Measurements from ENCODE around the gene SRRM1. TPM values are rescaled to one million over a fixed set of nuclear protein-coding genes. Genes with fewer than 3 reads are reported as not detected.
"Not testable (repeated sequence)": the region's sequence is repeated elsewhere in the genome, so short reads cannot be mapped to it uniquely, and the experiment has no call there.

Gene SRRM1
- total and polyA plus RNA-seq, 4 donors = 45.5 to 129 (median 76.9) TPM

GRCh38 chr1:24688621-24689195, 45.6 kb downstream of the SRRM1 start:
- Histone ChIP-seq H3K4me1 (ENCODE audit: control insufficient read depth, insufficient read depth, low read length) (peaks cover 5% of the 10 kb centered on the region), H3K36me3 (ENCODE audit: control insufficient read depth, insufficient read depth, low read length) (no peaks in the 10 kb centered on the region), H3K9me3 (ENCODE audit: control insufficient read depth, insufficient read depth, low read length) (no peaks in the 10 kb centered on the region), H3K27me3 (ENCODE audit: control insufficient read depth, insufficient read depth, low read length) (no peaks in the 10 kb centered on the region), H3K4me3 (ENCODE audit: low read depth, low read length) (no peak overlapping the region), H3K27ac (ENCODE audit: low read depth, low read length) (no peak overlapping the region)
- 39% methylated on average over 10 of the region's 13 CpGs for WGBS (ENCODE audit: insufficient coverage)
- DNase-seq (ENCODE audit: low read depth in 4 of 6, low spot score in 6 of 6) = peak in 5 of 6 donors; percentile 13 to 83 (median 46)

GRCh38 chr1:24691051-24691450, 47.9 kb downstream of the SRRM1 start:
- DNase-seq (ENCODE audit: low read depth in 4 of 6, low spot score in 6 of 6) = no peak
- peaks cover 5% of the 10 kb centered on the region for H3K4me1 ChIP-seq (ENCODE audit: control insufficient read depth, insufficient read depth, low read length)
- WGBS (ENCODE audit: insufficient coverage) = no CpG with 5 or more reads among the region's 2 CpGs
- H3K9me3 ChIP-seq (ENCODE audit: control insufficient read depth, insufficient read depth, low read length) = no peaks in the 10 kb centered on the region
- H3K36me3 ChIP-seq (ENCODE audit: control insufficient read depth, insufficient read depth, low read length) = no peaks in the 10 kb centered on the region
- no peak overlapping the region for H3K4me3 ChIP-seq (ENCODE audit: low read depth, low read length)
- no peak overlapping the region for H3K27ac ChIP-seq (ENCODE audit: low read depth, low read length)
- H3K27me3 ChIP-seq (ENCODE audit: control insufficient read depth, insufficient read depth, low read length) = no peaks in the 10 kb centered on the region

- no peak overlapping the region for H3K4me3 ChIP-seq (ENCODE audit: low read depth, low read length)
- no peaks in the 10 kb centered on the region for H3K36me3 ChIP-seq (ENCODE audit: control insufficient read depth, insufficient read depth, low read length)
- H3K9me3 ChIP-seq (ENCODE audit: control insufficient read depth, insufficient read depth, low read length) = no peaks in the 10 kb centered on the region
- DNase-seq (ENCODE audit: low read depth in 4 of 6, low spot score in 6 of 6) = no peak
- no CpG with 5 or more reads among the region's 10 CpGs for WGBS (ENCODE audit: insufficient coverage)
- peaks cover 5% of the 10 kb centered on the region for H3K4me1 ChIP-seq (ENCODE audit: control insufficient read depth, insufficient read depth, low read length)
- no peak overlapping the region for H3K27ac ChIP-seq (ENCODE audit: low read depth, low read length)
- no peaks in the 10 kb centered on the region for H3K27me3 ChIP-seq (ENCODE audit: control insufficient read depth, insufficient read depth, low read length)
Observed at GRCh38 chr1:24692351-24692980, 49.4 kb downstream of the SRRM1 start.

DNA sequence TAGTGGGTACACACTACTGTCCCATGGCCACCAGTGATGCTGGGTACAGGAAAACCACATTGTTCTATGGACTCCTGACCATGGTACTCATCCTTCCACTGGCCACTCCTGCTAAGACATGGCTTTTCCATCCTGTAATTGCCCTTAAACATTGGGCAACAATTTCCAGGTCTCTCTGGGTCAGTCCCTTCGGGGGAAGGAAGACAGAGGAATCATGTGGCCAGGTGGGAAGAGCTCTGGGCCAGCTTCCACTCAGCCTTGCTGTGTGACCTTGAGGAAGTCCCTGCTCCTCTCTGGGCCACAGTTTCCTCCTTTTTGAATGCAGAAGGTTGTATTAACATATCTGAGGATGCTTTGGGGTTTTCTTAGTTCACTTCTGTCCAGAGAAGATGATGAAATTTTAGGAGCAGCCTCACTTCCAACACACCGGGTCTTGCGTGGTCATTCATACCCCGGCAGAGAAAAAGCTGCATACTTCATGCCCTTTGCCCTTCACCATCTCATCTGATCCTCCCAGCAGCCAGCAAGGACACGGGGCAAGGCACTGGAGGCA, 50.8 kb downstream of the SRRM1 start:
- H3K4me1 ChIP-seq (ENCODE audit: control insufficient read depth, insufficient read depth, low read length) = peaks cover under 1% of the 10 kb centered on the region
- H3K36me3 ChIP-seq (ENCODE audit: control insufficient read depth, insufficient read depth, low read length) = no peaks in the 10 kb centered on the region
- no peaks in the 10 kb centered on the region for H3K27me3 ChIP-seq (ENCODE audit: control insufficient read depth, insufficient read depth, low read length)
- 67% methylated on average over 5 of the region's 5 CpGs for WGBS (ENCODE audit: insufficient coverage)
- no peak overlapping the region for H3K4me3 ChIP-seq (ENCODE audit: low read depth, low read length)
- no peaks in the 10 kb centered on the region for H3K9me3 ChIP-seq (ENCODE audit: control insufficient read depth, insufficient read depth, low read length)
- no peak overlapping the region for H3K27ac ChIP-seq (ENCODE audit: low read depth, low read length)
- no peak for DNase-seq (ENCODE audit: low read depth in 4 of 6, low spot score in 6 of 6)

GRCh38 chr1:24694380-24694843, 51.3 kb downstream of the SRRM1 start:
- DNase-seq (ENCODE audit: low read depth in 4 of 6, low spot score in 6 of 6) = peak in 1 of 6 donors; percentile 9
- WGBS (ENCODE audit: insufficient coverage) = 80% methylated on average over 4 of the region's 6 CpGs
- no peak overlapping the region for H3K4me3 ChIP-seq (ENCODE audit: low read depth, low read length)
- no peak overlapping the region for H3K27ac ChIP-seq (ENCODE audit: low read depth, low read length)
- H3K36me3 ChIP-seq (ENCODE audit: control insufficient read depth, insufficient read depth, low read length) = no peaks in the 10 kb centered on the region
- H3K9me3 ChIP-seq (ENCODE audit: control insufficient read depth, insufficient read depth, low read length) = no peaks in the 10 kb centered on the region
- H3K4me1 ChIP-seq (ENCODE audit: control insufficient read depth, insufficient read depth, low read length) = no peaks in the 10 kb centered on the region
- no peaks in the 10 kb centered on the region for H3K27me3 ChIP-seq (ENCODE audit: control insufficient read depth, insufficient read depth, low read length)

- H3K9me3 ChIP-seq (ENCODE audit: control insufficient read depth, insufficient read depth, low read length) = no peaks in the 10 kb centered on the region
- WGBS (ENCODE audit: insufficient coverage) = 88% methylated on average over 3 of the region's 7 CpGs
- no peaks in the 10 kb centered on the region for H3K36me3 ChIP-seq (ENCODE audit: control insufficient read depth, insufficient read depth, low read length)
- no peak for DNase-seq (ENCODE audit: low read depth in 4 of 6, low spot score in 6 of 6)
- no peaks in the 10 kb centered on the region for H3K4me1 ChIP-seq (ENCODE audit: control insufficient read depth, insufficient read depth, low read length)
- no peak overlapping the region for H3K4me3 ChIP-seq (ENCODE audit: low read depth, low read length)
- H3K27ac ChIP-seq (ENCODE audit: low read depth, low read length) = no peak overlapping the region
- no peaks in the 10 kb centered on the region for H3K27me3 ChIP-seq (ENCODE audit: control insufficient read depth, insufficient read depth, low read length)
Observed at GRCh38 chr1:24695202-24695974, 52.3 kb downstream of the SRRM1 start.

DNA sequence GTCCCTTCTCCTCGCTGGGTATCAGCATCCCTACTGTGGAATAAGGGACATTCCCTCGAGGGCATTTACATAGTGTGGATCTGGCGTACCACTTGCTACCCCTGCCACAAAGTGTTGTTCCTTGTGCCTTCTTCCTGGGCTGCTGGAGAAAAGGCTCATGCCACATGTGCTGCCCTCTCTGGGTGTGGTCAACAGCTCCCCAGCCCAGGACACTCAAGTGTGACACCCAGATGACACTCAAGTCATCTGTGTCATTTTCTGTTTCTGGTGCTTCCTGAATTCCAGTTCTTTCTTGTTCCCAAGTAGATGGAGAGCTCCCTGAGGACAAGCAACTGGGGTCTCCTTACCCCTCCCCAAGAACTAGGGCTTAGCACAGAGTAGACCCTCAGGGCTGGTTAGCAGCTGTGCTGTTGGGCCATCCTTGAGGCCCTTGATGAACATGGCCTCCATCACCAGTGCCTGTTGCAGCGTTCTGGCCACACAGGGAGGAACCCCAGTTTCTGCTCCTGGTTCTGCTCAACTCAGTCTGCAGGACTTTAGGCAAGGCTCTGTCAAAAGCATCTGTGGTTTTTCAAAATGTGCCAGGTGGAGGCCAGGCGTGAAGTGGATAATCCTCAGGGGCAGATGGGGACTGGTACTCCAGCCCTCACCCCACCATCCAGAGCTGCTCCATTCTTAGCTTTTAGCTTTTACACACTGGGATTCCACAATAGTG, 53.1 kb downstream of the SRRM1 start:
- no peak for DNase-seq (ENCODE audit: low read depth in 4 of 6, low spot score in 6 of 6)
- no peaks in the 10 kb centered on the region for H3K9me3 ChIP-seq (ENCODE audit: control insufficient read depth, insufficient read depth, low read length)
- no peaks in the 10 kb centered on the region for H3K36me3 ChIP-seq (ENCODE audit: control insufficient read depth, insufficient read depth, low read length)
- H3K27ac ChIP-seq (ENCODE audit: low read depth, low read length) = no peak overlapping the region
- H3K4me1 ChIP-seq (ENCODE audit: control insufficient read depth, insufficient read depth, low read length) = no peaks in the 10 kb centered on the region
- no peak overlapping the region for H3K4me3 ChIP-seq (ENCODE audit: low read depth, low read length)
- no peaks in the 10 kb centered on the region for H3K27me3 ChIP-seq (ENCODE audit: control insufficient read depth, insufficient read depth, low read length)
- 87% methylated on average over 4 of the region's 5 CpGs for WGBS (ENCODE audit: insufficient coverage)

GRCh38 chr1:24696756-24697330, 53.7 kb downstream of the SRRM1 start:
- no peaks in the 10 kb centered on the region for H3K4me1 ChIP-seq (ENCODE audit: control insufficient read depth, insufficient read depth, low read length)
- H3K27me3 ChIP-seq (ENCODE audit: control insufficient read depth, insufficient read depth, low read length) = no peaks in the 10 kb centered on the region
- DNase-seq (ENCODE audit: low read depth in 4 of 6, low spot score in 6 of 6) = no peak
- 96% methylated on average over 12 of the region's 15 CpGs for WGBS (ENCODE audit: insufficient coverage)
- H3K27ac ChIP-seq (ENCODE audit: low read depth, low read length) = no peak overlapping the region
- H3K4me3 ChIP-seq (ENCODE audit: low read depth, low read length) = no peak overlapping the region
- no peaks in the 10 kb centered on the region for H3K9me3 ChIP-seq (ENCODE audit: control insufficient read depth, insufficient read depth, low read length)
- H3K36me3 ChIP-seq (ENCODE audit: control insufficient read depth, insufficient read depth, low read length) = no peaks in the 10 kb centered on the region

GRCh38 chr1:24697453-24698001, 54.4 kb downstream of the SRRM1 start:
- not testable (repeated sequence) for H3K27ac ChIP-seq (ENCODE audit: low read depth, low read length); H3K36me3 ChIP-seq (ENCODE audit: control insufficient read depth, insufficient read depth, low read length); DNase-seq (ENCODE audit: low read depth in 4 of 6, low spot score in 6 of 6); H3K9me3 ChIP-seq (ENCODE audit: control insufficient read depth, insufficient read depth, low read length); H3K27me3 ChIP-seq (ENCODE audit: control insufficient read depth, insufficient read depth, low read length); H3K4me1 ChIP-seq (ENCODE audit: control insufficient read depth, insufficient read depth, low read length); H3K4me3 ChIP-seq (ENCODE audit: low read depth, low read length)
- WGBS (ENCODE audit: insufficient coverage) = 100% methylated on average over 1 of the region's 7 CpGs

Data from spinal cord (tissue), 10 donors.